Thyroid gland (tissue), 4 donors: ENCODE measurements around the gene FBLN1. TPM values are rescaled to one million over a fixed set of nuclear protein-coding genes. Genes with fewer than 3 reads are reported as not detected.

Experiments
- DNase-seq, 2 donors: peaks; one replicate each; pipeline ENCODE4 v3.0.0-alpha.2; 2019
- H3K27ac ChIP-seq, 3 donors: fragments of 200-600 bp; sonication (generic); 1 replicate in 2 of 3; 2 replicates in 1 of 3; pipeline ENCODE4 v1.5.1; 2016 to 2019; ENCODE audit warnings: mild to moderate bottlenecking in 1 of 3, moderate library complexity in 1 of 3
- H3K27me3 ChIP-seq: fragments of 200-600 bp; sonication (generic); one replicate; pipeline ENCODE4 v1.5.1; 2019
- H3K36me3 ChIP-seq, 2 donors: fragments of 200-600 bp; sonication (generic); one replicate each; pipeline ENCODE4 v1.5.1; 2016 to 2019
- H3K4me1 ChIP-seq, 2 donors: fragments of 200-600 bp; sonication (generic); one replicate each; pipeline ENCODE4 v1.5.1; 2017 to 2019
- H3K4me3 ChIP-seq, 3 donors: fragments of 200-600 bp; sonication (generic); replicated peaks in 1 of 3; 1 replicate in 2 of 3; 2 replicates in 1 of 3; pipeline ENCODE4 v1.5.1; 2016; ENCODE audit warnings: mild to moderate bottlenecking in 1 of 3
- H3K9me3 ChIP-seq: fragments of 200-600 bp; sonication (generic); one replicate; pipeline ENCODE4 v1.5.1; 2017
- POLR2A ChIP-seq, 2 donors: fragments of 450-650 bp; IDR thresholded peaks; one replicate each; pipeline ENCODE4 v1.6.1; 2017; ENCODE audit warnings: antibody characterized with exemption in 2 of 2, mild to moderate bottlenecking in 2 of 2, moderate library complexity in 1 of 2
- WGBS, 2 donors: methylation state at CpG; one replicate each; pipeline ENCODE4 v1.1.5; 2017; 5-methylcytosine and 5-hydroxymethylcytosine counted together
- intact Hi-C: fragments of 100-400 bp; cut with DNase I; formaldehyde crosslinking; loops from one replicate; pipeline ENCODE4 v1.15.1; 2023
- total RNA-seq, 4 donors: library from RNA; depleted of rRNA; stranded (reverse); fragments of >200 nt; gene quantifications; one replicate each; pipeline ENCODE4 v1.2.3, GENCODE V29; 2016
- TF ChIP-seq, protein P1 (sequence below), 6 experiments: fragments of 200-600 bp in 3 of 6; fragments of 450-650 bp in 3 of 6; sonication (generic) in 3 of 6; IDR thresholded peaks; one replicate each; pipeline ENCODE4 v1.5.1; 2016 to 2019; ENCODE audit warnings: antibody characterized with exemption in 6 of 6, mild to moderate bottlenecking in 2 of 6, inconsistent platforms in 1 of 6, moderate library complexity in 1 of 6

The FBLN1 gene
- total RNA-seq, 4 donors from 2014 or later = 52.3 to 199 (median 163) TPM

DNA sequence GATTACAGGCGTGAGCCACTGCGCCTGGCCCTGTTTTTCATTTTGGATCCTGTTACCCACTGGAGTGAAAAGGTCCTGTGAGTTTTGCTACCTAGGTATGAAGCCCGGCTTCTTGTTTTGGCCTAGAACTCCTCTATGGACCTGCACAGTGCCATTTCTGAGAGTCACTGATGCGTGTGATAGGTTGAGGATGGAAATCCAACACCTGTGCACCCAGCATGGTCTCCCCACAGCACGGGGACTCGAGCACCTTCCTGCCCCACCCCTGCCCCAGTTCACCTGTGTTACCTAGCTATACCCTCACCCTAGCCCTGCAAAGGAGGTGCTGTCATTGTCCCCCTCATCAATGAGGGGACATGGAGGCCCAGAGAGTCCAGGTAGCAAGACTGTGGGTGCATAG lies 5.1 kb downstream of the FBLN1 start:
- intact Hi-C loops = no loop called here
- H3K36me3 ChIP-seq = no peaks in the 10 kb centered on the region
- DNase-seq = no peak
- TF ChIP-seq, protein P1, sequence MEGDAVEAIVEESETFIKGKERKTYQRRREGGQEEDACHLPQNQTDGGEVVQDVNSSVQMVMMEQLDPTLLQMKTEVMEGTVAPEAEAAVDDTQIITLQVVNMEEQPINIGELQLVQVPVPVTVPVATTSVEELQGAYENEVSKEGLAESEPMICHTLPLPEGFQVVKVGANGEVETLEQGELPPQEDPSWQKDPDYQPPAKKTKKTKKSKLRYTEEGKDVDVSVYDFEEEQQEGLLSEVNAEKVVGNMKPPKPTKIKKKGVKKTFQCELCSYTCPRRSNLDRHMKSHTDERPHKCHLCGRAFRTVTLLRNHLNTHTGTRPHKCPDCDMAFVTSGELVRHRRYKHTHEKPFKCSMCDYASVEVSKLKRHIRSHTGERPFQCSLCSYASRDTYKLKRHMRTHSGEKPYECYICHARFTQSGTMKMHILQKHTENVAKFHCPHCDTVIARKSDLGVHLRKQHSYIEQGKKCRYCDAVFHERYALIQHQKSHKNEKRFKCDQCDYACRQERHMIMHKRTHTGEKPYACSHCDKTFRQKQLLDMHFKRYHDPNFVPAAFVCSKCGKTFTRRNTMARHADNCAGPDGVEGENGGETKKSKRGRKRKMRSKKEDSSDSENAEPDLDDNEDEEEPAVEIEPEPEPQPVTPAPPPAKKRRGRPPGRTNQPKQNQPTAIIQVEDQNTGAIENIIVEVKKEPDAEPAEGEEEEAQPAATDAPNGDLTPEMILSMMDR (IDR thresholded peaks at IDR 0.05) = no peak
- TF ChIP-seq POLR2A (IDR thresholded peaks at IDR 0.05) = no peak
- WGBS, 2 donors = 73 to 74% methylated on average over 6 of the region's 6 CpGs
- H3K4me3 ChIP-seq = no peak overlapping the region
- H3K4me1 ChIP-seq = peaks cover 7 to 10% of the 10 kb centered on the region in 2 donors
- H3K27ac ChIP-seq = no peak overlapping the region
- H3K9me3 ChIP-seq = no peaks in the 10 kb centered on the region
- H3K27me3 ChIP-seq = no peaks in the 10 kb centered on the region

- TF ChIP-seq POLR2A (IDR thresholded peaks at IDR 0.05) = no peak
- TF ChIP-seq, protein P1 (IDR thresholded peaks at IDR 0.05) = no peak
- Histone ChIP-seq H3K27ac (no peak overlapping the region), H3K4me3 (no peak overlapping the region), H3K36me3 (no peaks in the 10 kb centered on the region), H3K9me3 (no peaks in the 10 kb centered on the region), H3K4me1 (peaks cover 2 to 5% of the 10 kb centered on the region in 2 donors), H3K27me3 (no peaks in the 10 kb centered on the region)
- DNase-seq = no peak
- intact Hi-C loops = no loop called here
- WGBS, 2 donors = 86 to 91% methylated on average over 4 of the region's 4 CpGs
These were observed 6.1 kb downstream of the FBLN1 start for GRCh38 chr22:45508814-45509213.

DNA sequence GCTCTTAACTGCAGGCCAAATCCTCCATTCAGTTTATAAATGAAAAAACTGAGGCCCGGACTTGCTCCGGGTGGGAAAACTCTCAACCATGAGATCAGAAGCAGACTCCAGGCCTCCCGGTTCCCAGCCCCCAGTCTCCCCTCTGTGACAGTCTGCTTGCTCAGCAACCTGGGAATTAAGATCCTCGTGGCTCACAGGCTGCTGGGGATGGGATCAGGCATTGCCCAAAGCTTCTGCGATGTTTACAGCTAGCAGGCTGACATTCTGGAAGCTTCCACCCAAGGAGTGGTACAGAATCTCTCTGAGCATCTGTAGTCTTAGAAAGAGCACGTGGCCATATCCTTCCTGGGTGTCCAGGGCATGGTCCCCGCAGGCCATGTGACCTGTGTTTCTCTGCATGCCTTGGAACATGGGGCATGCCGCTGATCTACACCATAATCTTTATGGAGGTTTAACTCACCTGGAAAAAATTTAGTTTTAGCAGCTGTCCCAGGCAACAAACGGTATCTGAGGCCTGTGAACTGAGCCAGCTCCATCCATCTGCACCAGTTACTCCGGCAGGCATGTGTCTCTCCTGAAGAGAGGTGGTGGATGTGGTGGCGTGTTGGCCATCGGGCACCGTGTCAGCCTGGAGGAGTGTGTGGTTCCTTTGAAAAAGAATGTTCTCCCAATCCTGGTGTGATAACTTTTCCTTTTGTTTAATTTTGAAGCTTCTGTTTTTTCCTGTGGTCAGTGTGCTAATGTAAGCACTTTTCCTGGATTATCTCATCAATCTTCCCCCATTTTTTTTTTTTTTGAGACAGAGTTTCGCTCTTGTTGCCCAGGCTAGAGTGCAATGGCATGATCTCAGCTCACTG lies 7.9 kb downstream of the FBLN1 start:
- Histone ChIP-seq H3K4me3 (no peak overlapping the region), H3K9me3 (no peaks in the 10 kb centered on the region), H3K4me1 (peaks cover 2 to 10% of the 10 kb centered on the region in 2 donors), H3K36me3 (no peaks in the 10 kb centered on the region), H3K27me3 (no peaks in the 10 kb centered on the region), H3K27ac (no peak overlapping the region)
- no peak for DNase-seq
- intact Hi-C loops = no loop called here
- 77 to 82% methylated on average over 11 to 14 of the region's 14 CpGs for WGBS, 2 donors
- no peak for TF ChIP-seq POLR2A (IDR thresholded peaks at IDR 0.05)
- TF ChIP-seq, protein P1 (IDR thresholded peaks at IDR 0.05) = no peak

DNA sequence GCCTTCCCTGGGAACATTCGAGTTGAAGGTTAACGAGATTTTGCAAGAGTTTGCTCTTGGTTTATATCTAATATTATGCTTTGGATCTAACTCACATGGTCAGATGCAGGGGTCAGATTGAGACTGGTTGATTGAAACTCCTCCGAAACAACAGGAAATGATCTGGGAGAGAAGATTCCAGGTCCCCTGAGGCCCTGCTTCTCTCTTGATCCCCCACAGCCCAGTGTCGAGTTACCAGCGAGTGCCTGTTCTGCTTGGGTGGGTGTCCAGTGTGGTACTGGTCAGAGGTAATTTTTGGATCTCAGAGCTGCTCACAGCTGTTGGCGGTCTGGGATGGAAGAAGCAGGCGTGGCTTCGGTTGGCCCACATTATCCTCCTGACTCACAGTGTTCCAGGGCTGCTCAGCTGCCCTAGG lies 9.2 kb downstream of the FBLN1 start:
- peak; percentile 19 to 27 for DNase-seq

More for the DNA sequence above, 9.2 kb downstream of the FBLN1 start:
- TF ChIP-seq POLR2A (IDR thresholded peaks at IDR 0.05) = no peak
- TF ChIP-seq, protein P1 (IDR thresholded peaks at IDR 0.05) = no peak
- intact Hi-C loops = no loop called here
- Histone ChIP-seq H3K9me3 (no peaks in the 10 kb centered on the region), H3K36me3 (no peaks in the 10 kb centered on the region), H3K4me3 (no peak overlapping the region), H3K27me3 (no peaks in the 10 kb centered on the region), H3K4me1 (peaks cover 2 to 10% of the 10 kb centered on the region in 2 donors), H3K27ac (peak overlapping the region in 1 of 3 donors; percentile 56)
- WGBS, 2 donors = 61 to 66% methylated on average over 6 to 8 of the region's 8 CpGs
